ENCODE results near the gene TMEM14A.

TMEM14A gene

DNA sequence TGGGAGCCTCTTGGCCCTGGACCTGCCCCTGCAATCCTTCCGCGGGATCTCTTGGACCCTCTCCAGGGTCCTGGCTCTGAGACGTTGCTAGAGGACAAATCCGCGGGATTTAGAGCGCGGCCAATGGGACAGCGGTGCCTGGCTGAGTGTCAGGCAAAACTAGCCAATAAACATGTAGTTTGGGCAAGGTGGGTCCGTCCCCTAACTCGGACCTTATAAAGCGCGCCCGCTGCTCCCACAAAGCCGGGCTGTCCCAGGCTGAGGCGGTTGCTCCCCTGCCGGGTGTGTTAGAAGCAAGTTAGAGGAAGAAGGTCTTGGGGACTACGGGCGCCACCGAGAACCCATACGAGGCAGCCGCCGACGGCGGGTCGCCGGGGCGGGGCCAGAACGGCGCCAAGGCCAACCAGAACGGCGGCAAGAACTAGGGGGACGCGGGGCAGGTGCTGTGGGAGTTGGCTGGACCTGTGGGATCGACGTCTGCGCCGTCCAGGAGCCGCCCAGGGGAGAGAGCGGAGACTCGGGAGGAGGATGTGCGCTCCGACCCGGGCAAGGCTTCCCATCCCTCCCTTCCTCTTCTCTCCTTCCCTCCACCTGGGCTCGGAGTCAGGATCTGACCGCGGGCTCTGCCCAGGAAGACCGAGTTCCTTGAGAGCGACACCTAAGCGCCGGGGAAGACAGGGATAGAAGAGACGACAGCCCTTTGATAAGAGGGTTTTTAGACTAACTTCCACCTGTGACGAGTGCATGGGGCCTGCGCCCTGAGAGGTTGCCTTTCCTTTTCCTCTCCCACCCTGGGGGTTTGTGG, 6.5 kb upstream of the TMEM14A start:
- peak; percentile 92 for DNase-seq (ENCODE audit: extremely low spot score)
- ChIA-PET POLR2A (interaction anchor here (1.0 to 1.7 kb wide), 3 partner anchors 167 to 245 kb away, joined by 3 to 13 read pairs (median 9); partner anchors contain the start of gene EFHC1), CTCF (no interaction called here)
- TF ChIP-seq L3MBTL2 (conservative IDR thresholded peaks at IDR 0.05) (peak; percentile 85), LEF1 (IDR thresholded peaks at IDR 0.05; ENCODE audit: borderline replicate concordance) (no peak)
- TF ChIP-seq, protein P1, sequence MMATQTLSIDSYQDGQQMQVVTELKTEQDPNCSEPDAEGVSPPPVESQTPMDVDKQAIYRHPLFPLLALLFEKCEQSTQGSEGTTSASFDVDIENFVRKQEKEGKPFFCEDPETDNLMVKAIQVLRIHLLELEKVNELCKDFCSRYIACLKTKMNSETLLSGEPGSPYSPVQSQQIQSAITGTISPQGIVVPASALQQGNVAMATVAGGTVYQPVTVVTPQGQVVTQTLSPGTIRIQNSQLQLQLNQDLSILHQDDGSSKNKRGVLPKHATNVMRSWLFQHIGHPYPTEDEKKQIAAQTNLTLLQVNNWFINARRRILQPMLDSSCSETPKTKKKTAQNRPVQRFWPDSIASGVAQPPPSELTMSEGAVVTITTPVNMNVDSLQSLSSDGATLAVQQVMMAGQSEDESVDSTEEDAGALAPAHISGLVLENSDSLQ (IDR thresholded peaks at IDR 0.05), result peak; percentile 98

DNA sequence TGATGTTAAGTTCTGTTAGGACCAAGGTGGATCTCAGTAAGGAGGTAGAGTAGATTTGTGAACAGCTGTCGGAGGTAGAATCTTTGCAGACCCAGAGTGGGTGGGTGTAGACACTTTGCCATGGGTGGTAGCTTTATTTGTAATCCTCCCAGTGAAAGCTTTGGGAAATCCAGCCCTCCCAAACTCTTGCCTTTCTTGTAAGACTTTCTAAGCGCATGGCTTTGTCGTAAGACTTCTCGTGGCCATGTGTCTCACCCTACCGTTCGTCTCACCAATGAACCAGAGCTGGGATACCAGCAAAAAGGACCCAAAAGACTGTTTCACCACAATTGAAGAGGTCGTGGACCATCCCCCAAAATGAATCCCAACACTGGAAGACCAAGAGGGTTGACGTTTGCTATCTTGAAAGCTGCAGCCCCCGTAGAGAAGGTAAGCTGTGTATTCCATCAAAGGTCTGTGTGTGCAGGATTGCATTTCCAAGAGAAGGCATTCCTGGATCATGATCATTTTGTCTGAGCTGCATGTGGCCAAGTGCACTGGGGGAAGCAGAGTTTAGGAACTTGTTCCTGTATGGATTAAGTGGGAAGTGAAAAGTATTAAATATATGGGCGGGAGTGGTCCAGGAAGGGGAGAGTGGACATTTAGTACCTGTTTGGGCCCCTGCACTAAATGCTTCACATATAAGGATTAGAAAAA, 5.8 kb upstream of the TMEM14A start:
- TF ChIP-seq SUZ12 (IDR thresholded peaks at IDR 0.05) (no peak), FOXM1 (IDR thresholded peaks at IDR 0.05; ENCODE audit: borderline replicate concordance) (no peak), ARNT (IDR thresholded peaks at IDR 0.05) (no peak), SP1 (IDR thresholded peaks at IDR 0.05) (no peak), L3MBTL2 (conservative IDR thresholded peaks at IDR 0.05) (no peak), BHLHE40 (IDR thresholded peaks at IDR 0.05; ENCODE audit: borderline replicate concordance) (no peak), LEF1 (IDR thresholded peaks at IDR 0.05; ENCODE audit: borderline replicate concordance) (no peak), FOXK2 (IDR thresholded peaks at IDR 0.05) (no peak), ZNF384 (IDR thresholded peaks at IDR 0.05) (no peak), TARDBP (IDR thresholded peaks at IDR 0.05) (no peak), ELF4 (IDR thresholded peaks at IDR 0.05) (no peak), NFRKB (IDR thresholded peaks at IDR 0.05) (no peak), HDGF (IDR thresholded peaks at IDR 0.05; ENCODE audit: borderline replicate concordance) (no peak), FOXA1 (IDR thresholded peaks at IDR 0.05) (no peak), CTBP1 (IDR thresholded peaks at IDR 0.05; ENCODE audit: borderline replicate concordance) (no peak)
- TF ChIP-seq, protein P1 (IDR thresholded peaks at IDR 0.05), result no peak
- ChIA-PET POLR2A (interaction anchor here (1.0 to 1.4 kb wide), 2 partner anchors 168 to 245 kb away, joined by 3 to 13 read pairs; partner anchors contain the start of gene EFHC1), CTCF (no interaction called here)
- no peak for DNase-seq (ENCODE audit: extremely low spot score)

DNA sequence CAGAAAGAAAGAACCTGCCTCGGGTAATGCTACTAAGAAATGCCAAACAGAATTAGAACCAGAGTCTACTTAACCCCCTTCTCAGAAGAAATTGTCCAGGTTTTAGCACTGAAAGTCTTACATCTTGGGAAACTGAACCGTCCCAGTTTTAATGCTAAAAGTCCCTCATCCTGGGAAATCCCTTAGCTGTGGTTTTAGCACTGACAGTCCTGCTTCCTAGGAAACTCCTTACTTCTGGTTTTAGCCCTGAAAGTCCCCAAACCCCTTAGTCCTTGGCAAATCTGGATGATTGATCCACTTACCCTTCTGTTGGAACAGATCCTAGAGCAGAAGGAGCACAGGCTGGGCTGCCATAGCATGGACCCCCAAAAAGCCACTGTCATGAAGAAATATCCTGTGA, 4.8 kb upstream of the TMEM14A start:
- ChIA-PET CTCF (no interaction called here), POLR2A (interaction anchor here (1.0 kb wide), 1 partner anchor 246 kb away, joined by 3 read pairs; the partner anchor contains the start of gene EFHC1)
- TF ChIP-seq BHLHE40 (IDR thresholded peaks at IDR 0.05; ENCODE audit: borderline replicate concordance) (no peak), TARDBP (IDR thresholded peaks at IDR 0.05) (no peak), ELF4 (IDR thresholded peaks at IDR 0.05) (no peak), ZNF384 (IDR thresholded peaks at IDR 0.05) (no peak), FOXM1 (IDR thresholded peaks at IDR 0.05; ENCODE audit: borderline replicate concordance) (no peak), ARNT (IDR thresholded peaks at IDR 0.05) (no peak), CTBP1 (IDR thresholded peaks at IDR 0.05; ENCODE audit: borderline replicate concordance) (no peak), L3MBTL2 (conservative IDR thresholded peaks at IDR 0.05) (no peak), LEF1 (IDR thresholded peaks at IDR 0.05; ENCODE audit: borderline replicate concordance) (no peak), SUZ12 (IDR thresholded peaks at IDR 0.05) (no peak)
- TF ChIP-seq, protein P1 (IDR thresholded peaks at IDR 0.05), result no peak
- DNase-seq (ENCODE audit: extremely low spot score), result no peak

DNA sequence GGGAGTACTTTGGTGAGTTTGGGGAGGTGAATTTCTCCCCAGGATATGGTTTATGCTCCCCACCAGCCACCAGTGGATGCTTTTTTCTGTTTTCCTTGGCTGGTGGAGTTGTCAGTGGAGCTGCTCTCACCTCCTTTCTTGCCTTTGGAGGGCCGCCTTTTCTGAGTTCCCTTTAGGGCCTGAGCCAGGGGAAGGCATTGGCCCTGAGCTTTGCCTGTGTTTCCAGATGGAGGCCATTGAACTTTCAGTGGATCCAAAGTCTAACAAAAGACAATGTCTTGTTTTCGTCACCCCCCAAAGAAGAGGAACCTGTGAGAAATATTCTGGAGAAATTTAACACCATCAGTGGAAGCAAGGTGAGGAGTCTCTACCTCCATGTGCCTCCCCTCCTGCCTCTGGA, 4.4 kb upstream of the TMEM14A start:
- CTCF ChIA-PET, result no interaction called here
- POLR2A ChIA-PET, result interaction anchor here (1.0 kb wide), 1 partner anchor 247 kb away, joined by 3 read pairs; the partner anchor contains the start of gene EFHC1
- DNase-seq (ENCODE audit: extremely low spot score), result no peak
- TF ChIP-seq FOXA1 (IDR thresholded peaks at IDR 0.05) (no peak), SP1 (IDR thresholded peaks at IDR 0.05) (no peak), LEF1 (IDR thresholded peaks at IDR 0.05; ENCODE audit: borderline replicate concordance) (no peak), L3MBTL2 (conservative IDR thresholded peaks at IDR 0.05) (no peak), CTBP1 (IDR thresholded peaks at IDR 0.05; ENCODE audit: borderline replicate concordance) (no peak), HDGF (IDR thresholded peaks at IDR 0.05; ENCODE audit: borderline replicate concordance) (no peak), ELF4 (IDR thresholded peaks at IDR 0.05) (no peak), ARNT (IDR thresholded peaks at IDR 0.05) (no peak), SUZ12 (IDR thresholded peaks at IDR 0.05) (no peak), NFRKB (IDR thresholded peaks at IDR 0.05) (no peak)
- TF ChIP-seq, protein P1 (IDR thresholded peaks at IDR 0.05), result no peak

DNA sequence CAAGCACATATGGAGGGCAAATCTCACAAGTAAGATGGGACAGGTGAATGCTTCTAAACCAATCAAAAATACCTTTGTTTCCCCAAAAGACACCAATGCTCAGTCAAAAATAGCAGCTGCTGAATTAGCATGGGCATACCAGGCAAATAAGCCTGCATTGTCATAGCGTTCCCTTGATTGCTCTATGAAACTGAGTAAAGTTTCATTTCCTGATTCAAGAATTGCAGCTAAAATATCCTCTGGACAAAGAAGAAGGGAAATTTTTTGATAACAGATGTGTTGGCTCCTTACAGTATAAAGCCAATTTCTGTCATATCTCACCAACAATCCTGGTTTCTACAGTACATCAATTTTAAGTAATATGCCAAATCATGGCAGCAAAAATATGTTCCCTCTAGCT, 3.3 kb upstream of the TMEM14A start:
- CTCF ChIA-PET, result interaction anchor here (1.6 kb wide), 1 partner anchor 15 kb away, joined by 4 read pairs; no protein-coding TSS in a partner anchor
- POLR2A ChIA-PET, result interaction anchor here (0.9 kb wide), 1 partner anchor 247 kb away, joined by 4 read pairs; the partner anchor contains the start of gene EFHC1
- DNase-seq (ENCODE audit: extremely low spot score), result no peak
- TF ChIP-seq SUZ12 (IDR thresholded peaks at IDR 0.05) (no peak), TARDBP (IDR thresholded peaks at IDR 0.05) (no peak), SP1 (IDR thresholded peaks at IDR 0.05) (no peak), ELF4 (IDR thresholded peaks at IDR 0.05) (no peak), FOXA1 (IDR thresholded peaks at IDR 0.05) (no peak), L3MBTL2 (conservative IDR thresholded peaks at IDR 0.05) (no peak), CTBP1 (IDR thresholded peaks at IDR 0.05; ENCODE audit: borderline replicate concordance) (no peak), NFRKB (IDR thresholded peaks at IDR 0.05) (no peak), BHLHE40 (IDR thresholded peaks at IDR 0.05; ENCODE audit: borderline replicate concordance) (no peak), ZNF384 (IDR thresholded peaks at IDR 0.05) (no peak), LEF1 (IDR thresholded peaks at IDR 0.05; ENCODE audit: borderline replicate concordance) (no peak), FOXM1 (IDR thresholded peaks at IDR 0.05; ENCODE audit: borderline replicate concordance) (no peak), HDGF (IDR thresholded peaks at IDR 0.05; ENCODE audit: borderline replicate concordance) (no peak)
- TF ChIP-seq, protein P1 (IDR thresholded peaks at IDR 0.05), result no peak
